Measurements from ENCODE around the gene CSNK2A3.

The CSNK2A3 gene

DNA sequence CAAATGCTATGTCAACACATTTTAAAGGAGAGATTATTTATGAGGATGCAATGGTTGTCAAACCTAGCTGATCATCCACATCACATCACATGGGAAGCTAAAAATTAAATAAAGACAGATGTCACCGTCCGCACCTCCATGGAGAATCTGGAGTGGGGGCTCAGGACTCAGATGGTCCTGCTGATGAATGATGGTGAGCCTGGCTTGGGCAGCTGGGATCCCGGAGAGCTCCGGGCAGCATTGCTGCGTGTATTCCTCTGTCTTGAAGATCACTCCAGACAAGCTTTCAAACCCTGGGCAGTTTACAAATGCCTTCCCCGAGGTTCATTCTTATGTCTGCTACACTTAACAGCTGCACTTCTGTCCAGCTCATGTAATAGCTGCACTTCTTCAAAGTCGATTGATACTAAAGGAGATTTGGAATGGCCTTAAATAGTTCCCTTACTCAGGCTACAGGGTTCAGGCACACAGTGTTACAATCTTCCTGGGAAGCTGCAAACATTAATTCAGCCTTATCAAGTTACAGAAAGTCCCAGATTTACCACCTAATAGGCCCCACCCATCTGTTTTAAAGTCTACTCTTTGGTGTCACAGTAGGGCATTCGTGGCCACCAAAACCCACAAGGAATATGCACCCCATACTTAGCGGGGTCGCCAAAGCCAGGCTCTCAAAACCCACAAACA is 34.7 kb upstream of the CSNK2A3 start:
- Mint-ChIP-seq H3K9me3 (no peaks in the 10 kb centered on the region), H3K27ac (no peak overlapping the region), H3K4me1 (ENCODE audit: low read depth in 2 of 2) (no peaks in the 10 kb centered on the region), H3K4me3 (no peak overlapping the region), H3K27me3 (peaks cover 28 to 38% of the 10 kb centered on the region in 2 donors), H3K36me3 (ENCODE audit: insufficient read depth) (no peaks in the 10 kb centered on the region)
- no peak for DNase-seq
- ATAC-seq (replicated peaks), result no peak

DNA sequence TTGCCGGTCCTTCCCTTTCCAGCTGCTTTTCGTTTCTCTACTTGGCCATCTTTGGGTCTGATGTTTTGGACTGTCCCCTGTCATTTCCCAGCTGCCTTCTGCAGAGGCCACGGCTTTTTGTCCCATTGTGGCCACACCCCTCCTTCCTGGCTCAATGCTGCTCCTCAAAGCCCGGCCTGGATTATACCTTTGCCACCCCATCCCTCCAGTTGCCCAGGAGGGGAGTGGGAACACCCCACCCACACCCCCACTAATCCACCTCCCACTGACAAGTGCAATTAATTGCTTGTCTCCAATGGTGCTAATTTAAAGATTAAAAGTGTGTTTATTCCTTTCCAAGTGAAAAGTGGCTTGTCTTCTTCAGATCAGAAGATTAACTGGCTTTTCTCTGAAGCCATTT is 34.2 kb upstream of the CSNK2A3 start:
- no peak overlapping the region for H3K27ac Mint-ChIP-seq
- H3K36me3 Mint-ChIP-seq (ENCODE audit: insufficient read depth), result no peaks in the 10 kb centered on the region
- no peaks in the 10 kb centered on the region for H3K9me3 Mint-ChIP-seq
- H3K4me1 Mint-ChIP-seq (ENCODE audit: low read depth in 2 of 2), result no peaks in the 10 kb centered on the region
- ATAC-seq (replicated peaks), result no peak
- no peak for DNase-seq
- peaks cover 28 to 38% of the 10 kb centered on the region in 2 donors for H3K27me3 Mint-ChIP-seq
- H3K4me3 Mint-ChIP-seq, result no peak overlapping the region

DNA sequence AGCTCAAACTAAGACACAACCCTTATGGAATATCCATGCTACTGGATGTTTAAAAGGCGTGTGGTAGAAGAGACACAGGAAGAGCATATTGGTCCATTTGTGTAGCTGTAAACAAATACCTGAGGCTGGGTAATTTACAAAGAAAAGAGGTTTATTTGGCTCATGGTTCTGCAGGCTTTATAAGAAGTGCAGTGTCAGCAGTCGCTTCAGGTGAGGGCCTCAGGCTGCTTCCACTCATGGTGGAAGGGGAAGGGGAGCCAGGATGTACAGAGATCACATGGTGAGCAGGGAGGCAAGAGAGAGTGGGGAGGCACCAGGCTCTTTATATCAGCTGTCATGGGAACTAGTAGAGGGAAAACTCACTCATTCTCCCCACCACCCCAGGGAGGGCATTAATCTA is 31.8 kb upstream of the CSNK2A3 start:
- DNase-seq (no peak), ATAC-seq (replicated peaks) (no peak)
- Mint-ChIP-seq H3K36me3 (ENCODE audit: insufficient read depth) (no peaks in the 10 kb centered on the region), H3K27ac (no peak overlapping the region), H3K27me3 (peaks cover 22 to 29% of the 10 kb centered on the region in 2 donors), H3K4me1 (ENCODE audit: low read depth in 2 of 2) (no peaks in the 10 kb centered on the region), H3K4me3 (no peak overlapping the region), H3K9me3 (no peaks in the 10 kb centered on the region)

GRCh38 chr11:11383995-11384394 is 30.9 kb upstream of the CSNK2A3 start:
- no peak overlapping the region for H3K4me3 Mint-ChIP-seq
- no peaks in the 10 kb centered on the region for H3K36me3 Mint-ChIP-seq (ENCODE audit: insufficient read depth)
- H3K4me1 Mint-ChIP-seq (ENCODE audit: low read depth in 2 of 2), result no peaks in the 10 kb centered on the region
- DNase-seq (no peak), ATAC-seq (replicated peaks) (no peak)
- no peaks in the 10 kb centered on the region for H3K9me3 Mint-ChIP-seq
- H3K27ac Mint-ChIP-seq, result no peak overlapping the region
- peaks cover 16 to 26% of the 10 kb centered on the region in 2 donors for H3K27me3 Mint-ChIP-seq

DNA sequence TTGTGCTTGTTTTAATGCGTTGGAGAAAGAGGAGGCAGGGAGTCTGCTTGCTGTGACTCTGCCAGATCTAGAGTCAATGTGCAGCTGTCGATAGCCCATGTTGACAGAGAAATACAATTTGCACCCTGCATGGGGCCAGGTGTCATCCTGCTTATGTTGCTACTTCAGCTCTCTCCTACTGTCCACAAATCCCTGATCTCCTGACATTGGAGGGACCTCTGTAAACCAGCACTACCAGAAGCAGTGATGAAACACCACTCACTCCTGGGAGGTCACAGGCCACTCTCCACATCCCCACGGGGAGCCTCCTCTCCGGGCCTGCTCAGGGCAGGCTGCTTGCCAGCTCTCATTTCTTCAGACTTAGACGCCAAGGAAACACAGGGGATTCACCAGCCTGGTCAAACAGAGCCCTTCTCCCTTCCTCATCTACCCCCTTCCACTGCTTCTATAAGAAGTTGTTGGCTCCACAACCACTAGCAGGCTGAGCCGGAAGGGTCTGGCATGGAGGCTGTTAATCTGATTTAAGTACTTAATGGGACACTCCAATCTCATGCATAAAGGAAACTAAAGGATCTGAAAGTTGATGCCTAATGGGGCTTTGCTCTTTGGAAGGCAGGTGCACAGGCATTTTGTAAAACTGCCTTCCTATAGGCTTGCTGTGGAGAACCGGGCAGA is 29.9 kb upstream of the CSNK2A3 start:
- DNase-seq, result no peak
- no peak for ATAC-seq (replicated peaks)
- no peaks in the 10 kb centered on the region for H3K9me3 Mint-ChIP-seq
- H3K36me3 Mint-ChIP-seq (ENCODE audit: insufficient read depth), result no peaks in the 10 kb centered on the region
- H3K4me1 Mint-ChIP-seq (ENCODE audit: low read depth in 2 of 2), result no peaks in the 10 kb centered on the region
- no peak overlapping the region for H3K4me3 Mint-ChIP-seq
- H3K27ac Mint-ChIP-seq, result no peak overlapping the region
- H3K27me3 Mint-ChIP-seq, result peaks cover 8 to 25% of the 10 kb centered on the region in 2 donors

- H3K4me3 Mint-ChIP-seq, result no peak overlapping the region
- DNase-seq, result no peak
- H3K4me1 Mint-ChIP-seq (ENCODE audit: low read depth in 2 of 2), result no peaks in the 10 kb centered on the region
- no peaks in the 10 kb centered on the region for H3K36me3 Mint-ChIP-seq (ENCODE audit: insufficient read depth)
- H3K27ac Mint-ChIP-seq, result no peak overlapping the region
- no peaks in the 10 kb centered on the region for H3K9me3 Mint-ChIP-seq
- peaks cover 0 to 13% of the 10 kb centered on the region in 2 donors for H3K27me3 Mint-ChIP-seq
- no peak for ATAC-seq (replicated peaks)
Observed at GRCh38 chr11:11381471-11382105, 28.5 kb upstream of the CSNK2A3 start.

GRCh38 chr11:11380883-11381282 is 27.8 kb upstream of the CSNK2A3 start:
- no peaks in the 10 kb centered on the region for H3K9me3 Mint-ChIP-seq
- no peaks in the 10 kb centered on the region for H3K4me1 Mint-ChIP-seq (ENCODE audit: low read depth in 2 of 2)

GRCh38 chr11:11380340-11380739 is 27.3 kb upstream of the CSNK2A3 start:
- Mint-ChIP-seq H3K9me3 (no peaks in the 10 kb centered on the region), H3K27ac (no peak overlapping the region)

More at GRCh38 chr11:11380883-11381282, 27.8 kb upstream of the CSNK2A3 start:
- Mint-ChIP-seq H3K27ac (no peak overlapping the region), H3K36me3 (ENCODE audit: insufficient read depth) (no peaks in the 10 kb centered on the region), H3K27me3 (peaks cover 0 to 13% of the 10 kb centered on the region in 2 donors), H3K4me3 (no peak overlapping the region)
- ATAC-seq (replicated peaks) (no peak), DNase-seq (no peak)

DNA sequence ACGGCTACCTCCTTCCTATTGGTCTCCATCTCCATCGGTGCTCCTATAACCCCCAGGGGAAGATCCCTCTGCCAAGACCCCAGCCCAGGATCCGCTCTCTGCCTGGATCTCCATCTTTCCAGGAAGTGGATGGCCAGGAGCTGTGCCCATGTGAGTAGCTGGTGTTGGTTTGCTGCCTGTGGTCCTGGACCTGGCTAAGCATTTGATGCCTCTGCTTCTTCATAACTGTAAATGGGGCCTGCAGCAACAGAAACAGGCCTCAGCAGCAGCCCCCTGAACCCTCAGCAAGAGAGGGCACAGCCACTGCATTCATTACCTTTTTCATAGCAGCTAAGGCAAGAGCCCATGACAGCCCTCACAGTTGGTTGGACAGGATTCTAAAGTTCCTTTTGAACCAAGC is 26.6 kb upstream of the CSNK2A3 start:
- Mint-ChIP-seq H3K4me1 (ENCODE audit: low read depth in 2 of 2) (no peaks in the 10 kb centered on the region), H3K27ac (no peak overlapping the region)

More at GRCh38 chr11:11380340-11380739, 27.3 kb upstream of the CSNK2A3 start:
- no peak for ATAC-seq (replicated peaks)
- Mint-ChIP-seq H3K27me3 (peaks cover 0 to 13% of the 10 kb centered on the region in 2 donors), H3K4me3 (no peak overlapping the region), H3K4me1 (ENCODE audit: low read depth in 2 of 2) (no peaks in the 10 kb centered on the region), H3K36me3 (ENCODE audit: insufficient read depth) (no peaks in the 10 kb centered on the region)
- no peak for DNase-seq

DNA sequence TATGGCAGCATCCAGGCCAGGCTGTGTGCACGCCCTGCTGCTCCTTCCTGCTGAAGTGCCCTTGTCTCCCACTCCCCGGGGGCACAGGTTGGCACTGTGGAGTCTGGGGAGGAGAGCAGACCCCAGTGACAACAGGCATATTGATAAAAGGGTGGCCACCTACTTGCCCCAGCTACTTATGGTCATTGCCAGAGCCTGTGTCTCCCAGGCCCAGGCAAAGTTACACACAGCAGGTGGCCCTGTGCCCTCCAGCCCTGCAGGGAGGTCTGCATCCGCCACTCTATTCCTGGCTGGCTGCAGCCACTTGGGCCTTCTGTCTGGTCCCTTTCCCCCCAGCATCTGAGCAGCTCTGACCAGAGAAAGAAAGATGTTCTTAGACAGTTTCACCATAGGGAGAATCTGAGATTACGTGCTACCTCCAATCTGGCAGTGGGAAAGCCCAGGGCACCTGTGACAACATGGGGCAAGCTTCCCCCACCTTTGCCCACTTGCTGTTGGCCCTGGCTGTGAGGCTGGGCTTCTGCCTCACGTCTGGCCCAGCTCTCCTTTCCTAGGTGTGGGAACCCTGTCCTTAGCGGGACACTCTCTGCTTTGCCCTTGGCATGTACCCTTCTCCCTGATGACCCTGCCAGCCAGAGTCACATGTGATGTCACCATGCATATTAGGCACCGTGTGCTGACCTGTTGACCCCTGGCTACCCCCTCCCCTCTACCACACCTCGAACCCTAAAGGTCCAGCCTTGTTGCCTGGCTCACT is 25.3 kb upstream of the CSNK2A3 start:
- Mint-ChIP-seq H3K27ac (peak overlapping the region in 1 of 2 donors; percentile 11), H3K27me3 (peaks cover 3 to 23% of the 10 kb centered on the region in 2 donors), H3K4me3 (no peak overlapping the region), H3K4me1 (ENCODE audit: low read depth in 2 of 2) (no peaks in the 10 kb centered on the region), H3K9me3 (no peaks in the 10 kb centered on the region), H3K36me3 (ENCODE audit: insufficient read depth) (no peaks in the 10 kb centered on the region)
- ATAC-seq (replicated peaks) (no peak), DNase-seq (no peak)

More for the DNA sequence above, 26.6 kb upstream of the CSNK2A3 start:
- Mint-ChIP-seq H3K9me3 (no peaks in the 10 kb centered on the region), H3K4me3 (no peak overlapping the region), H3K27me3 (peaks cover 0 to 13% of the 10 kb centered on the region in 2 donors), H3K36me3 (ENCODE audit: insufficient read depth) (no peaks in the 10 kb centered on the region)
- no peak for ATAC-seq (replicated peaks)
- DNase-seq, result no peak

- DNase-seq (no peak), ATAC-seq (replicated peaks) (no peak)
- H3K4me3 Mint-ChIP-seq, result no peak overlapping the region
- H3K36me3 Mint-ChIP-seq (ENCODE audit: insufficient read depth), result no peaks in the 10 kb centered on the region
- no peaks in the 10 kb centered on the region for H3K4me1 Mint-ChIP-seq (ENCODE audit: low read depth in 2 of 2)
- H3K27ac Mint-ChIP-seq, result no peak overlapping the region
- H3K27me3 Mint-ChIP-seq, result peaks cover 26 to 55% of the 10 kb centered on the region in 2 donors
- H3K9me3 Mint-ChIP-seq, result no peaks in the 10 kb centered on the region
Observed at GRCh38 chr11:11374358-11375148, 21.5 kb upstream of the CSNK2A3 start.

DNA sequence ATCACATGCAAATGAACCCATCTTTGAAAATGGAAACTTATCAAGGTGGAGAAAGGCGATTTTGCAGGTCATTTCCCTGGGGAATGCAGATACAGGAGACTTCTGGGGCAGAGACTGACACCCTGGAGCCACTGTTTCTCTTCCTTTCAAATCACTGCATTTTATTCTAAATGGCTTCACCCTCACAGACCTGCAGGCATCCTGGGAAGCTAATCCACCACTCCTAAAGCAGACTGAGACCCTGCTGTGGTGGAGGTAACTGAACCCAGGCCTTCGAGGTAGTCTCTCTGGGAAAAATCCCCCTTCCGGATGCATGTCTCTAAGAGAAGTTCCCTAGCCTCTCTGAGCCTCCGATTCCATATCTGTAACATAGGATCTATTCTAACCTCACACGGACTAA is 20.9 kb upstream of the CSNK2A3 start:
- Mint-ChIP-seq H3K36me3 (ENCODE audit: insufficient read depth) (no peaks in the 10 kb centered on the region), H3K27ac (no peak overlapping the region), H3K4me3 (no peak overlapping the region), H3K4me1 (ENCODE audit: low read depth in 2 of 2) (no peaks in the 10 kb centered on the region), H3K27me3 (peaks cover 31 to 50% of the 10 kb centered on the region in 2 donors), H3K9me3 (no peaks in the 10 kb centered on the region)
- ATAC-seq (replicated peaks) (no peak), DNase-seq (no peak)

- no peak overlapping the region for H3K27ac Mint-ChIP-seq
- no peaks in the 10 kb centered on the region for H3K4me1 Mint-ChIP-seq (ENCODE audit: low read depth in 2 of 2)
- peaks cover 31 to 42% of the 10 kb centered on the region in 2 donors for H3K27me3 Mint-ChIP-seq
- no peak overlapping the region for H3K4me3 Mint-ChIP-seq
- DNase-seq (no peak), ATAC-seq (replicated peaks) (no peak)
- peaks cover 0 to 1% of the 10 kb centered on the region in 2 donors for H3K9me3 Mint-ChIP-seq
- H3K36me3 Mint-ChIP-seq (ENCODE audit: insufficient read depth), result no peaks in the 10 kb centered on the region
Observed at GRCh38 chr11:11372461-11372860, 19.4 kb upstream of the CSNK2A3 start.
